ENCODE measurements around the gene RYR3. TPM values are rescaled to one million over a fixed set of nuclear protein-coding genes. Genes with fewer than 3 reads are reported as not detected.

Gene RYR3
- total RNA-seq, 1 donor from 2014 or later, result 21.2 TPM

- FAIRE-seq, result no peak
- DNase-seq (ENCODE audit: low spot score in 2 of 2), result no peak
Measured at GRCh38 chr15:33443708-33444107, 132.9 kb downstream of the RYR3 start.

- FAIRE-seq (no peak), DNase-seq (ENCODE audit: low spot score in 2 of 2) (no peak)
Measured at GRCh38 chr15:33445984-33446383, 135.2 kb downstream of the RYR3 start.

- FAIRE-seq, result no peak
- no peak for DNase-seq (ENCODE audit: low spot score in 2 of 2)
Measured at GRCh38 chr15:33448151-33448550, 137.4 kb downstream of the RYR3 start.

GRCh38 chr15:33448961-33449606, 138.3 kb downstream of the RYR3 start:
- DNase-seq (ENCODE audit: low spot score in 2 of 2) (no peak), FAIRE-seq (no peak)

- no peak for FAIRE-seq
- no peak for DNase-seq (ENCODE audit: low spot score in 2 of 2)
Measured at GRCh38 chr15:33449810-33450209, 139.0 kb downstream of the RYR3 start.

GRCh38 chr15:33451385-33451784, 140.6 kb downstream of the RYR3 start:
- DNase-seq (ENCODE audit: low spot score in 2 of 2) (no peak), FAIRE-seq (no peak)

- no peak for FAIRE-seq
- DNase-seq (ENCODE audit: low spot score in 2 of 2), result no peak
Measured at GRCh38 chr15:33453761-33454160, 143.0 kb downstream of the RYR3 start.

GRCh38 chr15:33454346-33454745, 143.6 kb downstream of the RYR3 start:
- DNase-seq (ENCODE audit: low spot score in 2 of 2) (no peak), FAIRE-seq (no peak)

- FAIRE-seq (no peak), DNase-seq (ENCODE audit: low spot score in 2 of 2) (no peak)
Measured at GRCh38 chr15:33454996-33455395, 144.2 kb downstream of the RYR3 start.

- FAIRE-seq, result no peak
- no peak for DNase-seq (ENCODE audit: low spot score in 2 of 2)
Measured at GRCh38 chr15:33458421-33458820, 147.7 kb downstream of the RYR3 start.

GRCh38 chr15:33460166-33460805, 149.5 kb downstream of the RYR3 start:
- FAIRE-seq, result no peak
- DNase-seq (ENCODE audit: low spot score in 2 of 2), result no peak

- FAIRE-seq (no peak), DNase-seq (ENCODE audit: low spot score in 2 of 2) (no peak)
Measured at GRCh38 chr15:33461671-33462070, 150.9 kb downstream of the RYR3 start.

- FAIRE-seq (no peak), DNase-seq (ENCODE audit: low spot score in 2 of 2) (no peak)
Measured at GRCh38 chr15:33467146-33467815, 156.5 kb downstream of the RYR3 start.

GRCh38 chr15:33467816-33468163, 157.0 kb downstream of the RYR3 start:
- FAIRE-seq, result no peak
- DNase-seq (ENCODE audit: low spot score in 2 of 2), result no peak

- DNase-seq (ENCODE audit: low spot score in 2 of 2), result no peak
- no peak for FAIRE-seq
Measured at GRCh38 chr15:33468740-33469139, 158.0 kb downstream of the RYR3 start.

GRCh38 chr15:33473005-33473404, 162.2 kb downstream of the RYR3 start:
- DNase-seq (ENCODE audit: low spot score in 2 of 2) (no peak), FAIRE-seq (no peak)

GRCh38 chr15:33473714-33474113, 162.9 kb downstream of the RYR3 start:
- DNase-seq (ENCODE audit: low spot score in 2 of 2) (no peak), FAIRE-seq (no peak)

- FAIRE-seq, result no peak
- no peak for DNase-seq (ENCODE audit: low spot score in 2 of 2)
Measured at GRCh38 chr15:33476076-33476475, 165.3 kb downstream of the RYR3 start.

- no peak for FAIRE-seq
- no peak for DNase-seq (ENCODE audit: low spot score in 2 of 2)
Measured at GRCh38 chr15:33476908-33477307, 166.1 kb downstream of the RYR3 start.

- FAIRE-seq (no peak), DNase-seq (ENCODE audit: low spot score in 2 of 2) (no peak)
Measured at GRCh38 chr15:33489335-33489734, 178.6 kb downstream of the RYR3 start.

GRCh38 chr15:33490703-33491102, 179.9 kb downstream of the RYR3 start:
- DNase-seq (ENCODE audit: low spot score in 2 of 2) (no peak), FAIRE-seq (no peak)

GRCh38 chr15:33492434-33493052, 181.8 kb downstream of the RYR3 start:
- no peak for DNase-seq (ENCODE audit: low spot score in 2 of 2)

More at GRCh38 chr15:33492434-33493052, 181.8 kb downstream of the RYR3 start:
- FAIRE-seq, result no peak

All from frontal cortex (tissue), 4 donors.